22Rv1 (cell line): Measurements from ENCODE around the gene TUBA3D.
"Not testable (repeated sequence)": the region's sequence is repeated elsewhere in the genome, so short reads cannot be mapped to it uniquely, and the experiment has no call there.

Experiments used
- CTCF ChIP-seq: fragments of 450-650 bp; IDR thresholded peaks from 2 replicates; pipeline ENCODE4 v1.5.1; 2017; ENCODE audit warnings: mild to moderate bottlenecking
- ZFX ChIP-seq: fragments of 450-650 bp; IDR thresholded peaks from 2 replicates; pipeline ENCODE4 v1.6.1; 2017; ENCODE audit warnings: antibody characterized with exemption, borderline replicate concordance

GRCh38 chr2:131486201-131486902 is 10.4 kb downstream of the TUBA3D start:
- TF ChIP-seq CTCF, ZFX: not testable (repeated sequence)
